ELF-1 (cell line): ENCODE results near the gene TRPM3.
A peak's percentile ranks its signal among the peaks of the same experiment; 100 is the strongest.
"Not testable (repeated sequence)": the region's sequence is repeated elsewhere in the genome, so short reads cannot be mapped to it uniquely, and the experiment has no call there.

Source experiments
- DNase-seq: peaks from one replicate; pipeline ENCODE4 v3.0.0-alpha.2; 2016; ENCODE audit warnings: low read depth, low spot score

TRPM3 gene

GRCh38 chr9:70765946-70766345 is 355.5 kb downstream of the TRPM3 start:
- DNase-seq: no peak

DNA sequence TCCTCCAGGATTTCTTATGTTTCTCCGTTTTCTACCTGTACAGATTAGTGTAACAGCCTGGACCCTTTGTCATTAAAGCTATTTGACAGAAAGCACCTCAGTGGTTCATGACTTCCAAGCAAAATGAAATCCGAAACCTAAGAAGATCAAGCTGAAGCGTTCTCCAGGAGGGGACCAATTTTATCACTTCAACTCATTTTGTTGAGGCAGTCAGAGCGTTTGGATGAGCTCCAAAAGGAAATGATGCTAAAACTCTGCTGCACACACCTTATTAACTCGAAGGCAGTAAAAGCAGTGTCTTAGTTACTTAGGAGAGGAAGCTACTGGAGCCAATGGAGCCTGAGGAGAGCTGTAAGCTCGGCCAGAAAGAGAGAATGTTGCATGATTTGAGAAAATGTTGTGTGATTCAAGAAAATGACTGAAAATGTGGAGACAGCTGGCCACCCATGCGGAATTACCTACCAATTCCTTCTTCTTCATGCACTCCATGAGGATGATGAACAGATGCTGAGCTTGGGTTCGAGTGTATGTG is 360.2 kb downstream of the TRPM3 start:
- no peak for DNase-seq

GRCh38 chr9:70760228-70760627 is 361.2 kb downstream of the TRPM3 start:
- DNase-seq: no peak

DNA sequence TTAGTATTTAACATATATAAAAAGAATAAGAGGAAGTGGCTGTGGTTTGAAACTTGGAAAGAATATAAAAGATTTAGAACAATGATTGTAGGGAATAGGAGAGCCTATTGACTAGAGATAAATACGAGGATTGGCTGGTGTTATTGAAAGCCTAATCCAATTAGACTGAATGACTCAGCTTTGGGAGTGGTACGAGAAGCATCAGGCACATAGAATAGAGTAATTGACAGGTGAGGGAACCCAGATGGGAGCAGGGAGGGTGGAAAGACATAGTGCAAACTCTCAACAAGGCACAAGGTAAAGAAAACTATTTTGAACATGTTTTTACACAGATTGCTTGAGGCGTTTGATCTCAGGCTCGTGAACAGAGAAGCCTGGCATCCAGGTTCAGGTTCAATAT is 368.1 kb downstream of the TRPM3 start:
- no peak for DNase-seq

- DNase-seq: no peak
Observed at GRCh38 chr9:70749066-70749465, 372.4 kb downstream of the TRPM3 start.

DNA sequence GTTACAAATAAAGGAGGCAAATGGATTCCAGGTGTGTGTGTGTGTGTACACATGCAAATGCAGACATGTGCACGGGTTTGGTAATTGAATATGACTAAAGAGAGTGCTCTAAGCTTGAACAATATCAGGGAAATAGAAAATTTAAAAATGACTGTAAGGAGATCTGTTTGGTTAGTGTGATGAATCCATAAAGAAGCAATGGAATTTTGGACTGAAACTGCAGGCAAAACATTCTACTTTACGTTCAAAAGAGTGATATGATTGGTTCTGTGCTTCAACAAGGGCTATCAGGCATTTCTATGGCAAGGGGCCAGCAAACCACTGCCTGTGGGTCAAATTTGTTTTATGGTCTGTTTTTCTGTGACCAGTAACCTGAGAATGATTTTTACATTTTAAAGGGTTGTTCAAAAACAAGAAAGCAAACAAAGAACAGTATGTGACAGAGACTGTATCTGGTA is 374.1 kb downstream of the TRPM3 start:
- no peak for DNase-seq

- DNase-seq: no peak
Observed at GRCh38 chr9:70746760-70747159, 374.7 kb downstream of the TRPM3 start.

DNA sequence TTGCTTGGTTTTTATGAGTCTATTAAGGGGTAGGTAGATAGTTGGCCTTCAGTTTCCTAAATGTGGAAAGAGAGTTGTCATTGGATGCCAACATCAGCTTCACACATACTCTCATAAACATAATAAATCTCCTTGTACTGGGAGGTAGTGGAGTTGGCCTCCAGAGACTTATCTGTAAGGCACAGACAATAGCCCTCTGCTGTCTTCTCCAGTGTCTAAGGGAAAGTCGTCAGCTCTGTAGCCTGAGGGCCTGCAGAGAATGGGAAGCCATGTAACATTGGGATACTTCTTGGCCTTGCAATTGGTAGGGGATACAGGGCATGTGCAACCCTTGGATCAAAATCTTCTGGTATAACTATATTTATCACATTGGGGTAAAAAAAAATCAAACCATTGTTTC is 375.1 kb downstream of the TRPM3 start:
- peak; percentile 2 for DNase-seq

GRCh38 chr9:70724794-70725193 is 396.6 kb downstream of the TRPM3 start:
- not testable (repeated sequence) for DNase-seq

- DNase-seq: not testable (repeated sequence)
Observed at GRCh38 chr9:70724025-70724424, 397.4 kb downstream of the TRPM3 start.

- not testable (repeated sequence) for DNase-seq
Observed at GRCh38 chr9:70706797-70707196, 414.6 kb downstream of the TRPM3 start.

DNA sequence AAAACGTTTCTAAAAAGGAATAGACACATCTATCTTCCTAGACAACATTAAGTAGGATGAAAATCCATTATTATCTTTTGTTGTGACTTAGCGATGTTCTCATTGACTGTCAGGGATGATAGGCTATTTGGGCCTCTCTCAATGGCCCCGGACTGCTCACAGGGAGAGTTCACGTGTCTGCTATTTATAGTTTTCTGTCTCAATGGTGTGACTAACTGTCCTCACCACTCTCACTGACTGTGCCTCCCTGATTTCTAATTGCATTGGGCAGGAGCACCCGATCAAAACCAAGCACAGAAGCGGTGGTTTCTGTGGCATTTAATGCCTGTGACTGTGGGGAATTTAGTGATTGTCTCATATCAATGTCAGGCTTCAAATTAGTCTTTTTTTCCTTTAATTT is 420.3 kb downstream of the TRPM3 start:
- no peak for DNase-seq

- DNase-seq: no peak
Observed at GRCh38 chr9:70696694-70697335, 424.6 kb downstream of the TRPM3 start.

DNA sequence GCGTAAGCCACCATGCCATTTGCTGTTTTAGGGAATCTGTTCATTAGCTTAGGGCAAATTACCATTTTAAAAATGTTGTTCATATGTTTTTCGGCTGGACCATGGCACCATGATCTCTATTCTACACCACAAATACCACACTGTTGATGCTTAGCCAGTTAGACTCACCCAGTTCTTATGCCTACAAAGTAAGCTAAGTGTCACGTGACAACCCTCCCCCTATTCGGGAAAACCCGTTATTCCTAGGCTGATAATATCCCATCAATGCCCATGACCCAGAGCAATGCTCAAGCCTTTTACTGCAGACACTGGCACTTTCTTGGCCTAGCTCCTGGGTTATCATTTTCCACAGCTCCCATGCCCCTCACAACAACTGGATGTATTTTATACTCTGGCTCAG is 426.7 kb downstream of the TRPM3 start:
- no peak for DNase-seq

DNA sequence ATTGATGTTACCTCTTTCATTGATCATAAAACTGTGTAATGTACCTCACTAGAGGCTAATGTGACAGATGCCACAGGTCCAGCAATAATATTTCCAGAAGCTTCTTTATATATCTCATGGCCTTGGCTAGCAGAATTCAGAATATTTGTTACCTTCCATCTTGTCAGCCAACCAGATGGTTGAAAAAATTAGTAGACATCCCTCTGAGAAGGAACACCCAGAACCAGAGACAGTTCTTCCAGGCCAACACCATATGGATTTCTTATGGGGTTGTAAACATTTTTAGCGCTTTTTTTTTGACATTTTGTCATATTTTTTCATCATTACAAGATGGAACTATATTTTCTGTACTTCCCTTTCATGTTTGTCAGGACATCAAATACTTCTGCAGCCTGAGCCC is 428.2 kb downstream of the TRPM3 start:
- DNase-seq: no peak

GRCh38 chr9:70692431-70692830 is 429.0 kb downstream of the TRPM3 start:
- DNase-seq: no peak

- DNase-seq: no peak
Observed at GRCh38 chr9:70688704-70689103, 432.7 kb downstream of the TRPM3 start.

DNA sequence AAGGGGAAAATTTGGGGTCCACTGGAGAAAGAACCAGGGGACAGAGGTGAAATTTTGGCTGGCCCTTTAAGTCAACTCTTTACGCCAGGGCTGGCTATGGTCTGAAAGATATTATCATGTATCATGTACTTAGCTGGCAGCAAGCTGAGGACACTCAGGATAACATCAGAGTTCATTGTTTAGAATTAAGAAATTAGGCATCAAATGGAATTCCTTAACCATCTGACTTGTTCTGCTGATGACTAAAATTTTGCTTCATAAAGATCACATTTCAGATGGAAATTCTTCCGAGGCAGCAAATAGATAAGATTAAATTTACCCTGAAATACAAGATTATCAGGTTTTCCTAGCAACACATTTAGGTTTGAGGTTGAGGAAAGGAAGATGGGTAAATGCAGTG is 437.6 kb downstream of the TRPM3 start:
- DNase-seq: no peak

DNA sequence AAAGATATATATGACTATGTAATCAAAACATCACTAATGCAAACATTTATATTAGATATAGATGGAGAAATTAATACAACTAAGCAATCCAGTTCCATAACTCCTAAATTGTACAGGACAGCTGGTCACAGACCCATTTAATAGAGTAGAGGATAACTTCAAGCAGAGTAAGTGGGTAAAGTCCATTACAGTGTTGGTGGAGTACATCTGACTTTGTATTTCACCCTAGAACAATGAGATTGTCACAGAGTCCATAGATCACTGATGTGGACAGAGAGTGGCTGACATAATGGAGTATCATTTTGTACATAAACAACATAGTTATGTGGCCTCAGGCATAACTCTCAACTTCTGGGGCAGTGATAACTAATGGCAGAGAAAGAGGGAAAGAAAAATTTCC is 439.1 kb downstream of the TRPM3 start:
- no peak for DNase-seq

DNA sequence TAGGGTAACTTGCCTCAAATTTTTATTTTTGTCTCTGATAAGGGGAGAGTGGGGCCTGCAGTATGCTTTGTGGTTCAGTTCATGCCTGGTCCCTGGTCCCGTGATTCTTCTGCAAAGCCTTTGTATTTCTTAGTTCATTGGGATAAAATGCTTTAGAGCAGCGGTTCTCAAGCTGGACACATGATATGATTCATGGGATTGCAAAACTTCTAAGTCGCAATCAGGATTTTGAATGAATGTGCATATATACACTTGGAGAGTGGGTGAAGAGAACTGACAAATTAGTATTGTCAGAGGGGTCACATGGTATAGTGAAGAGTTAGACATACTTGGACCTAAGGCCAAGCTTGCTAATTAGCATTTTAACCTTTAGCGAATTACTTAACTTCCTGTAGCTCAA is 441.6 kb downstream of the TRPM3 start:
- no peak for DNase-seq

DNA sequence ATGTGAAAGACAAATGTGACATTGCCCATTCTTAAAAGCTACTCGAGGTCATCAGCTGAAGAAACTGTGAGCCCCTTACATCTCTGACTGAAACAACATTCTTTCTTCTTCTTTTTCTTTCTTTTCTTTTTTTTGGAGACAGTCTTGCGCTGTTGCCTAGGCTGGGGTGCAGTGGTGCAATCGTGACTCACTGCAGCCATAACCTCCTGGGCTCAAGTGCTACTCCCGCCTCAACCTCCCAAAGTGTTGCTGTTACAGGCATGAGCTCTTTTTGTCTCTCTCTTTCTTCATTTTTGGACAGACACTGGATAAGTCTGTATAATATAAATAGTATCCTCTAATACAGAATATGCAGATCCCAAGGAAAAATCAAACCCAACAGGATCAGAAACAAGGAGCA is 443.3 kb downstream of the TRPM3 start:
- DNase-seq: no peak

- DNase-seq: no peak
Observed at GRCh38 chr9:70677055-70677735, 444.2 kb downstream of the TRPM3 start.

DNA sequence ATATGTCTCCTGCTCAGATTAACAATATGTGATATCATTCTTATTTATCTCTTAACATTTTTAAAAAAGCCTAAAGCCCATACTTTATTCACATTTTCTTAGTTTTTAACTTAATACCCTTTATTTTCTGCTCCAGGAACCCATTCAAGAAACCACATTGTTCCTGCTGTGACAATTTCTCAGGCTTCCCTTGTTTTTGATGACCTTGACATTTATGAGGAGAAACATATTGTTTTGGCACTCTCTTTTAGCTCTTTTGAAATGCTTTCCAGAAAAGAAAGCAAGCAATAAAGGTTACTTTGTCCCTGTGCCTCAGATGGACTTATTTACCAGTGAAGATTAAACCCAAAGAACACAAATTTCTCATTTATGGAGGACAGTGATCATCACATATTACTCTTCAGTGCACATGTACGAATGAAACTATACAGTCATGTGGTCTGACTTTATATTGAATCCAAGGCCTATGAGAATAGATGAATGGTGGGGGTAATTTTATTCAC is 445.5 kb downstream of the TRPM3 start:
- DNase-seq: no peak
